ENCODE data around the gene FAM240A.
A peak's percentile ranks its signal among the peaks of the same experiment; 100 is the strongest.

FAM240A gene

GRCh38 chr3:46612324-46612723, at the start of gene FAM240A:
Gene FAM240A, plus strand, starts transcription at chr3:46612525. Its CDS starts 159 bp downstream, at chr3:46612684.
- no peak within 1 kb of the TSS for H3K27ac ChIP-seq
- TF ChIP-seq CTCF (conservative IDR thresholded peaks at IDR 0.05), result no peak

GRCh38 chr3:46564190-46565021, 47.9 kb upstream of the FAM240A start:
- no peak overlapping the region for H3K27ac ChIP-seq
- TF ChIP-seq CTCF (conservative IDR thresholded peaks at IDR 0.05), result no peak

DNA sequence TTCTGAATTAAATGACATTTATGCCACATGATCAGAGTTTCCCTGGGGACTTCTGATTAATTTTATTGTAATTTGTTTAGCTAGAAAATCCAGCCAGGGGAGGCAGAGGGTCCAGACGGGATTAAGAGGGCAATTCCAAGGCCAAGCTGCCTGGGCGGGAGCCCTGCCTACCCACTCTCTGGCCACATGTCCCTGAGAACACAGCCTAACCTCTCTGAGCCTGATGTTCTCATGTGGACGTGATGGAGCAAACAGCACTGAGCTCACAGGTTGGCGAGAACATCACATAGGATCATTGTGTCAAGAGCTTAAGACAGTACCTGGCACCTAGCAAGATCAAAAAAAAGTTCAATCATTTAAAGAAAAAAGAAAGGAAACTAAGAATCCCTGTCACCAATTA, 47.2 kb upstream of the FAM240A start:
- no peak overlapping the region for H3K27ac ChIP-seq
- no peak for TF ChIP-seq CTCF (conservative IDR thresholded peaks at IDR 0.05)

GRCh38 chr3:46565607-46566039, 46.7 kb upstream of the FAM240A start:
- H3K27ac ChIP-seq, result peak overlapping the region; percentile 72
- TF ChIP-seq CTCF (conservative IDR thresholded peaks at IDR 0.05), result no peak

DNA sequence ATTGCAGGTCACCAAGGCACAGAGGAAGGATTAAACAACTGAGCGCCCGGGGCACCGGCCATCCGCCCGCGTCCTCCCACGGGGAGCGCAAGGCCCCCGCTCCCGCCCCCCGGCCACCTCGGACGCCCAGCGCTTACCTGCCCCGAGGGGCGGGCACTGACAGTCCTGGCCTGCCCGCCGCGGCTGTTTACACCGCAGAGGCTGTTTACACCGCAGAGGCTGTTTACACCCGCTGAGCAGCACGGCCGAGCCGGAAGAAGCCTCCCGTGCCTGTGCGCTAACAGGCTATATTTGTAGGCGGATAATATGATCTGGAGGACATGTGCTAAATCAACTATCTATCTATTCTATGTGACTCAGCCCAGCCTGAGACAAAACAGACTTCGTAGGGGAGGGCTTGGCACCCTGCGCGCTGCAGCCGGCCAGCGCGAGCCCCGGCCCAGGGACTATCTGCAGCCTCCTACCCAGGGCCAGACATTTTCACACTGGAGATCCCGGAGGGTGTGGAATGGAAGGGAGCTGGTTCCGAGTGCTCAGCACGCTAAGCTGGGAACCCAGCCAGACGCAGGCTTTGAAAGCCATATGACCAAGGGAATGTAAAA, 46.2 kb upstream of the FAM240A start, which contains the start of gene LRRC2:
Gene LRRC2 (minus strand): TSS at position 263 of the 602 bp plus-strand sequence. CDS start 14,711 bp downstream, outside the sequence.
- no peak for TF ChIP-seq CTCF (conservative IDR thresholded peaks at IDR 0.05)
- H3K27ac ChIP-seq, result peak within 1 kb of the TSS; percentile 72

GRCh38 chr3:46571684-46572083, 40.6 kb upstream of the FAM240A start:
- no peak for TF ChIP-seq CTCF (conservative IDR thresholded peaks at IDR 0.05)
- H3K27ac ChIP-seq, result no peak overlapping the region

DNA sequence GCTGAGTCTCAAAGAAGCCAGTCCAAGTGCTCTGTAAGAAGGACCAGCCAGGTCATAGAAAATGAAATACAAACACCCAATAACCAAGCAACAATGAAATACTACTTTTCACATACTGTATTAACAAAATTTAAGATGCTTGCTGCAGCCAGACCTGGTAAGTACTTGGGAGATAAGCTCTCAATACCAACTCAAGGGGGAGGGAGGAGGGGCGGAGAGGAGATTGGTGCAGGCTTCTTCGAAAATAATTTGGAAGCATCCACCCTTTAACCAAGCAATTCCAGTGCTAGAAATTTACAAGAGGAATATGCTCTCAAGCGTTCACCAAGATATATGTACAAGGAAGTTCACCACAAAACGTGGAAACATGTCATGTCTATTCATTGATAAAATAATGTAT, 38.6 kb upstream of the FAM240A start:
- no peak for TF ChIP-seq CTCF (conservative IDR thresholded peaks at IDR 0.05)
- no peak overlapping the region for H3K27ac ChIP-seq
